Measurements from ENCODE around the gene HMGB1. TPM values are rescaled to one million over a fixed set of nuclear protein-coding genes. Genes with fewer than 3 reads are reported as not detected.

HMGB1 gene
- polyA plus RNA-seq, 2 of the 4 experiments (the other 2 are of a cell fraction), result 353 to 641 TPM

DNA sequence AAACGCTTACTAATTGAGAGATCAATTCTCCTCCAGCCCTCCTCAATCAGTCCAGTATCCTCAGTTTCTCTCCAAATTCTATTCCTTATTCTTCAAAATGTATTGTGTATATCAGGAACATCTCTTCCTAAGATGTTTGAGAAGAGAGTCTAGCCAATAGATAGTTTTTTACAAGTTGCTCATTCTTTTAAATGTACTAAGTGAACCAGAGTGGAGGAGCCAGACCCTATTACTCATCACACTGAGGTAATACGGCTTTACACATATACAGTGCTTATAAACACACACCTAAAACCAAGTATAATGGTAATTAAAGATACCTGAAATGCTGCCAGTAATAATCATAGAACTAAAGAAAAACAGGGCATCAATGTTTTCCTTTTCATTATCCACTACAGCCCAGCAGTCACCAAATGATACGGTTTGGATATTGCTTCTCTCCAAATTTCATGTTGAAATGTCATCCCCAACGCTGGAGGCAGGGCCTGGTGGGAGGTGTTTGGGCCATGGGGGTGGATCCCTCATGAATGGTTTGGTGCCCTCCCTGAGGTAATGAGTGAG lies 45.2 kb upstream of the HMGB1 start:
- FAIRE-seq, result no peak
- no peak for ATAC-seq
- CTCF ChIA-PET, result no interaction called here
- no peak overlapping the region for H3K4me2 ChIP-seq
- DNase-seq (ENCODE audit: low read depth in 1 of 2, low spot score in 1 of 2), result no peak
- H3K9me3 ChIP-seq, result no peaks in the 10 kb centered on the region
- POLR2A ChIA-PET, result no interaction called here
- TF ChIP-seq MAFK (IDR thresholded peaks at IDR 0.05; ENCODE audit: partially characterized antibody), result no peak
- no peak overlapping the region for H3K27ac ChIP-seq
- H3K4me3 ChIP-seq, result no peak overlapping the region
- no peaks in the 10 kb centered on the region for H3K4me1 ChIP-seq
- WGBS (ENCODE audit: missing lambda C conversion rate), result 44% methylated on average over 4 of the region's 4 CpGs

DNA sequence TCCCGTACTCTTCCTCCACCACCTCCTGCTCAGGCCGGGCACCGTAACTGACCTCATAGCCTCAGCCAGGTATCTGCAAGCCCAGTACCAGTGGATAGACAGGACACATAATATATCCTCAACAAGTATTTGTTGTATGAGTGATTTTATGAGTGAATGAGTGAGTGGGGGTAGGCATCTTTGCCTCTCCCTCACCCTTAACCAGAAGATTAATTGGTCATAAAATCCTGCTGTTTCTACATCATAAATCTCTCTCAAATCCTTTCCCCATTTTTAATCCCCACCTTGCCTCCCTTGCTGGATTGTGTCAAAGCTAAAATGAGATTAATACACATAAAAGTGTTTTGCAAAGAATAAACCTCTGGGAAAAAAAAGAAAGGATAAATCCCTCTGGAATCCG lies 44.4 kb upstream of the HMGB1 start:
- ChIA-PET CTCF (interaction anchor here (0.5 kb wide), 1 partner anchor 45 kb away, joined by 3 read pairs; no protein-coding TSS in a partner anchor), POLR2A (no interaction called here)
- TF ChIP-seq, protein P1, sequence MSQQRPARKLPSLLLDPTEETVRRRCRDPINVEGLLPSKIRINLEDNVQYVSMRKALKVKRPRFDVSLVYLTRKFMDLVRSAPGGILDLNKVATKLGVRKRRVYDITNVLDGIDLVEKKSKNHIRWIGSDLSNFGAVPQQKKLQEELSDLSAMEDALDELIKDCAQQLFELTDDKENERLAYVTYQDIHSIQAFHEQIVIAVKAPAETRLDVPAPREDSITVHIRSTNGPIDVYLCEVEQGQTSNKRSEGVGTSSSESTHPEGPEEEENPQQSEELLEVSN (IDR thresholded peaks at IDR 0.05; ENCODE audit: borderline replicate concordance, low read depth), result no peak
- TF ChIP-seq HOXB5 (CRISPR knock-in tag; IDR thresholded peaks at IDR 0.05) (no peak), ZFP36 (IDR thresholded peaks at IDR 0.05; ENCODE audit: borderline replicate concordance, partially characterized antibody) (no peak), GATA3 (IDR thresholded peaks at IDR 0.05; ENCODE audit: borderline replicate concordance) (no peak), HEYL (CRISPR knock-in tag; IDR thresholded peaks at IDR 0.05) (no peak), MAFK (IDR thresholded peaks at IDR 0.05; ENCODE audit: partially characterized antibody) (no peak), EHF (CRISPR knock-in tag; IDR thresholded peaks at IDR 0.05) (no peak), FOSL2 (IDR thresholded peaks at IDR 0.05) (no peak), FOSL2 (CRISPR knock-in tag; IDR thresholded peaks at IDR 0.05) (no peak), CHD4 (IDR thresholded peaks at IDR 0.05; ENCODE audit: borderline replicate concordance) (no peak), KDM5A (IDR thresholded peaks at IDR 0.05) (no peak), HOXB13 (CRISPR knock-in tag; IDR thresholded peaks at IDR 0.05; ENCODE audit: low read depth) (no peak), TP53 (CRISPR knock-in tag; IDR thresholded peaks at IDR 0.05) (no peak), FOSB (CRISPR knock-in tag; IDR thresholded peaks at IDR 0.05) (no peak), EP300 (IDR thresholded peaks at IDR 0.05) (no peak), CBX8 (IDR thresholded peaks at IDR 0.05) (no peak), HOXA7 (CRISPR knock-in tag; IDR thresholded peaks at IDR 0.05) (no peak), RAD21 (conservative IDR thresholded peaks at IDR 0.05 in 1 of 2, IDR thresholded peaks at IDR 0.05 in 1 of 2) (no peak)
- FAIRE-seq (no peak), ATAC-seq (no peak), DNase-seq (ENCODE audit: low read depth in 1 of 2, low spot score in 1 of 2) (no peak)
- Histone ChIP-seq H3K4me2 (no peak overlapping the region), H3K9me3 (no peaks in the 10 kb centered on the region), H3K27ac (no peak overlapping the region), H3K4me1 (no peaks in the 10 kb centered on the region), H3K4me3 (no peak overlapping the region)
- 69% methylated on average over 4 of the region's 4 CpGs for WGBS (ENCODE audit: missing lambda C conversion rate)

DNA sequence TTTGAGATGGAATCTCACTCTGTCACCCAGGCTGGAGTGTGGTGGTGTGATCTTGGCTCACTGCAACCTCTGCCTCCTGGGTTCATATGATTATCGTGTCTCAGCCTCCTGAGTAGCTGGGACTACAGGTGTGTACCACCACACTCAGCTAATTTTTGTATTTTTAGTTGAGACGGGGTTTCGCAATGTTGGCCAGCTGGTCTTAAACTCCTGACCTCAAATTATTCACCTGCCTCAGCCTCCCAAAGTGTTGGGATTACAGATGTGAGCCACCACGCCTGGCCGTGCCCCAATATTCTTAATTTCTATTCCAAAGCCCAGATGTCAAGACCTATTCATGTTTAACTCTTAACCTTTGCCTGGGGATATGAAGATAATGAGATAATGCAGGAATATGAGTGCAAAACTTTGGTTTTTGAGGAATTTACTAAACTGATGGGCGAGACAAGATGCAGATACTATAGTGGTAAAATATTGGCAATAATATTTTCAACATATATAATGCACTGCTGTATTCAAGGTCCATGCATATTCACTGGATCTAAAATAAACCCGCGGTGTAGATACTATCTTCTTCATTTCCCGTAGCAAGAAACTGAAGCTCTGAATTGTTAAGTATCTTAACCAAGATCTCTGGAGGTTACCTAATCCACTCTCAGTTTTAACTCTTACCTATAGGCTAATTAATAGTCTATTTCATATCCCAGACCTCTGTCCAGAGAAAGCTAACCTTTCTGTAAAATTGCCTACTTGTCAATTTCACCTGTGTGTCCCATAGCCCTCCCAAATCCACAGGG lies 43.7 kb upstream of the HMGB1 start:
- Histone ChIP-seq H3K9me3 (no peaks in the 10 kb centered on the region), H3K4me1 (no peaks in the 10 kb centered on the region), H3K4me2 (no peak overlapping the region), H3K4me3 (no peak overlapping the region), H3K27ac (no peak overlapping the region)
- TF ChIP-seq, protein P2, sequence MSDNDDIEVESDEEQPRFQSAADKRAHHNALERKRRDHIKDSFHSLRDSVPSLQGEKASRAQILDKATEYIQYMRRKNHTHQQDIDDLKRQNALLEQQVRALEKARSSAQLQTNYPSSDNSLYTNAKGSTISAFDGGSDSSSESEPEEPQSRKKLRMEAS (IDR thresholded peaks at IDR 0.05), result no peak
- no peak for TF ChIP-seq HDAC2 (IDR thresholded peaks at IDR 0.05)
- TF ChIP-seq HOXB5 (CRISPR knock-in tag; IDR thresholded peaks at IDR 0.05), result no peak
- TF ChIP-seq HOXA7 (CRISPR knock-in tag; IDR thresholded peaks at IDR 0.05), result no peak
- TF ChIP-seq, protein P3, sequence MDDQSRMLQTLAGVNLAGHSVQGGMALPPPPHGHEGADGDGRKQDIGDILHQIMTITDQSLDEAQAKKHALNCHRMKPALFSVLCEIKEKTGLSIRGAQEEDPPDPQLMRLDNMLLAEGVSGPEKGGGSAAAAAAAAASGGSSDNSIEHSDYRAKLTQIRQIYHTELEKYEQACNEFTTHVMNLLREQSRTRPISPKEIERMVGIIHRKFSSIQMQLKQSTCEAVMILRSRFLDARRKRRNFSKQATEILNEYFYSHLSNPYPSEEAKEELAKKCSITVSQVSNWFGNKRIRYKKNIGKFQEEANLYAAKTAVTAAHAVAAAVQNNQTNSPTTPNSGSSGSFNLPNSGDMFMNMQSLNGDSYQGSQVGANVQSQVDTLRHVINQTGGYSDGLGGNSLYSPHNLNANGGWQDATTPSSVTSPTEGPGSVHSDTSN (IDR thresholded peaks at IDR 0.05), result no peak
- TF ChIP-seq, protein P4, sequence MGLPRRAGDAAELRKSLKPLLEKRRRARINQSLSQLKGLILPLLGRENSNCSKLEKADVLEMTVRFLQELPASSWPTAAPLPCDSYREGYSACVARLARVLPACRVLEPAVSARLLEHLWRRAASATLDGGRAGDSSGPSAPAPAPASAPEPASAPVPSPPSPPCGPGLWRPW (IDR thresholded peaks at IDR 0.05), result no peak
- TF ChIP-seq PHF8 (IDR thresholded peaks at IDR 0.05; ENCODE audit: borderline replicate concordance, low read depth), result no peak
- no peak for DNase-seq (ENCODE audit: low read depth in 1 of 2, low spot score in 1 of 2)
- no peak for ATAC-seq
- no peak for FAIRE-seq
- 70% methylated on average over 9 of the region's 9 CpGs for WGBS (ENCODE audit: missing lambda C conversion rate)
- POLR2A ChIA-PET, result no interaction called here
- CTCF ChIA-PET, result interaction anchor here (0.5 to 1.1 kb wide), 2 partner anchors 46 to 377 kb away, joined by 3 to 4 read pairs; no protein-coding TSS in a partner anchor
